Neural cell (in vitro differentiated cells): ENCODE data around the gene CAMK2A. TPM values are rescaled to one million over a fixed set of nuclear protein-coding genes. Genes with fewer than 3 reads are reported as not detected.

Experiments
- H2AFZ ChIP-seq: fragments of 200-600, 300-800 bp; sonication (generic), shearing (Covaris generic); 2 replicates; pipeline ENCODE4 v1.6.0; 2014; ENCODE audit warnings: low read depth, mild to moderate bottlenecking, antibody characterized with exemption, low read length, moderate library complexity
- H3F3A ChIP-seq: fragments of 200-600 bp; shearing (Covaris generic); 2 replicates; pipeline ENCODE4 v1.6.1; 2016; ENCODE audit warnings: mild to moderate bottlenecking, moderate library complexity, mixed read lengths, antibody characterized with exemption, low read length; ENCODE audit not compliant: insufficient read depth, poor library complexity, severe bottlenecking
- H3K27ac ChIP-seq: fragments of 200-600, 300-800 bp; sonication (generic), shearing (Covaris generic); 2 replicates; pipeline ENCODE4 v1.5.1; 2014; ENCODE audit warnings: mild to moderate bottlenecking, low read length, moderate library complexity
- H3K27me3 ChIP-seq: fragments of 300-800, 200-600 bp; sonication (generic), shearing (Covaris generic); 2 replicates; pipeline ENCODE4 v1.6.0; 2014; ENCODE audit warnings: mild to moderate bottlenecking, low read depth, low read length, moderate library complexity; ENCODE audit not compliant: insufficient read depth
- H3K36me3 ChIP-seq: fragments of 300-800, 200-600 bp; sonication (generic), shearing (Covaris generic); 2 replicates; pipeline ENCODE4 v1.5.1; 2014; ENCODE audit warnings: mild to moderate bottlenecking, antibody characterized with exemption, low read length, moderate library complexity; ENCODE audit not compliant: insufficient read depth
- H3K4me2 ChIP-seq: fragments of 300-800, 200-600 bp; sonication (generic), shearing (Covaris generic); 2 replicates; pipeline ENCODE4 v1.6.0; 2014; ENCODE audit warnings: mild to moderate bottlenecking, low read length
- H3K4me3 ChIP-seq: fragments of 300-800, 200-600 bp; sonication (generic), shearing (Covaris generic); 2 replicates; pipeline ENCODE4 v1.5.1; 2014; ENCODE audit warnings: mild to moderate bottlenecking, low read length, moderate library complexity
- H3K79me2 ChIP-seq: fragments of 200-600 bp; shearing (Covaris generic); replicated peaks from 2 replicates; pipeline ENCODE4 v1.6.0; 2014; ENCODE audit warnings: mild to moderate bottlenecking, low read length, moderate library complexity; ENCODE audit not compliant: insufficient read depth
- H3K9ac ChIP-seq: fragments of 300-800, 200-600 bp; sonication (generic), shearing (Covaris generic); 2 replicates; pipeline ENCODE4 v1.6.1; 2016; ENCODE audit warnings: mild to moderate bottlenecking, low read length, mixed read lengths
- H3K9me2 ChIP-seq: fragments of 200-600 bp; shearing (Covaris generic); 2 replicates; pipeline ENCODE4 v1.6.1; 2016; ENCODE audit warnings: mild to moderate bottlenecking, low read length, mixed read lengths; ENCODE audit not compliant: insufficient read depth
- H3K9me3 ChIP-seq: fragments of 200-600, 300-800 bp; sonication (generic), shearing (Covaris generic); 2 replicates; pipeline ENCODE4 v1.6.1; 2016; ENCODE audit warnings: mild to moderate bottlenecking, mixed run types, low read length, moderate library complexity, mixed read lengths
- H4K20me1 ChIP-seq: fragments of 200-600 bp; shearing (Covaris generic); 2 replicates; pipeline ENCODE4 v1.6.1; 2016; ENCODE audit warnings: mild to moderate bottlenecking, mixed run types; ENCODE audit not compliant: insufficient read depth
- CTCF ChIP-seq: fragments of 450-650 bp; IDR thresholded peaks from 2 replicates; pipeline ENCODE4 v1.5.1; 2014; ENCODE audit warnings: antibody characterized with exemption, mild to moderate bottlenecking, moderate library complexity; ENCODE audit not compliant: poor library complexity, severe bottlenecking
- EP300 ChIP-seq: fragments of 450-650 bp; conservative IDR thresholded peaks from 2 replicates; pipeline ENCODE4 v1.6.1; 2014; ENCODE audit warnings: antibody characterized with exemption, mild to moderate bottlenecking, moderate library complexity; ENCODE audit not compliant: poor library complexity, severe bottlenecking
- EZH2 ChIP-seq: fragments of 200-600, 300-800 bp; shearing (Covaris generic), sonication (generic); IDR thresholded peaks from 2 replicates; pipeline ENCODE4 v1.6.1; 2014; ENCODE audit warnings: antibody characterized with exemption, low read length, borderline replicate concordance, mild to moderate bottlenecking; ENCODE audit not compliant: insufficient read depth, poor library complexity, severe bottlenecking
- MXI1 ChIP-seq: fragments of 450-650 bp; conservative IDR thresholded peaks from 2 replicates; pipeline ENCODE4 v1.6.1; 2014; ENCODE audit warnings: antibody characterized with exemption, mild to moderate bottlenecking; ENCODE audit not compliant: poor library complexity, severe bottlenecking
- POLR2AphosphoS5 ChIP-seq: IDR thresholded peaks from 2 replicates; pipeline ENCODE4 v1.6.1; 2012
- RAD21 ChIP-seq: fragments of 450-650 bp; conservative IDR thresholded peaks from 2 replicates; pipeline ENCODE4 v1.6.1; 2014; ENCODE audit warnings: antibody characterized with exemption, mild to moderate bottlenecking, moderate library complexity
- REST ChIP-seq: IDR thresholded peaks from 2 replicates; pipeline ENCODE4 v1.6.1; 2012; ENCODE audit warnings: borderline replicate concordance
- SMC3 ChIP-seq: fragments of 450-650 bp; conservative IDR thresholded peaks from 2 replicates; pipeline ENCODE4 v1.6.1; 2014; ENCODE audit warnings: antibody characterized with exemption, mild to moderate bottlenecking, moderate library complexity; ENCODE audit not compliant: poor library complexity
- TAF1 ChIP-seq: IDR thresholded peaks from 2 replicates; pipeline ENCODE4 v1.6.1; 2012; ENCODE audit warnings: low read depth
- polyA plus RNA-seq: library from polyadenylated mRNA; depleted of rRNA; stranded (reverse); fragments of >200 nt; gene quantifications from 2 replicates; pipeline ENCODE4 v1.2.3, GENCODE V29; 2014

Gene CAMK2A
- polyA plus RNA-seq, 1 donor from 2014 or later = 61.7 TPM

GRCh38 chr5:150294551-150295071, 5.0 kb upstream of the CAMK2A start:
- Histone ChIP-seq H3K9ac (no peak overlapping the region), H3K4me2 (no peak overlapping the region), H3K4me3 (no peak overlapping the region), H2AFZ (no peak overlapping the region), H3K27me3 (no peaks in the 10 kb centered on the region), H3K9me3 (no peaks in the 10 kb centered on the region), H3K36me3 (no peaks in the 10 kb centered on the region), H3K27ac (no peak overlapping the region), H4K20me1 (no peaks in the 10 kb centered on the region), H3K79me2 (no peaks in the 10 kb centered on the region), H3F3A (no peaks in the 10 kb centered on the region), H3K9me2 (no peaks in the 10 kb centered on the region)
- no peak for TF ChIP-seq MXI1
- no peak for TF ChIP-seq POLR2AphosphoS5
- TF ChIP-seq TAF1 = no peak
- TF ChIP-seq EZH2 = no peak
- no peak for TF ChIP-seq SMC3

- TF ChIP-seq POLR2AphosphoS5 = no peak
- no peak for TF ChIP-seq TAF1
- TF ChIP-seq MXI1 = no peak
- TF ChIP-seq EZH2 = no peak
- no peak for TF ChIP-seq RAD21
- Histone ChIP-seq H3K4me2 (peak overlapping the region; percentile 25), H3K9me3 (no peaks in the 10 kb centered on the region), H3K27me3 (no peaks in the 10 kb centered on the region), H3K36me3 (no peaks in the 10 kb centered on the region), H3K27ac (peak overlapping the region; percentile 98), H3F3A (no peaks in the 10 kb centered on the region), H4K20me1 (no peaks in the 10 kb centered on the region), H3K79me2 (peaks cover 11% of the 10 kb centered on the region), H2AFZ (no peak overlapping the region), H3K4me3 (peak overlapping the region; percentile 13), H3K9me2 (no peaks in the 10 kb centered on the region), H3K9ac (peak overlapping the region; percentile 26)
Measured at GRCh38 chr5:150293091-150293941, 3.7 kb upstream of the CAMK2A start.

DNA sequence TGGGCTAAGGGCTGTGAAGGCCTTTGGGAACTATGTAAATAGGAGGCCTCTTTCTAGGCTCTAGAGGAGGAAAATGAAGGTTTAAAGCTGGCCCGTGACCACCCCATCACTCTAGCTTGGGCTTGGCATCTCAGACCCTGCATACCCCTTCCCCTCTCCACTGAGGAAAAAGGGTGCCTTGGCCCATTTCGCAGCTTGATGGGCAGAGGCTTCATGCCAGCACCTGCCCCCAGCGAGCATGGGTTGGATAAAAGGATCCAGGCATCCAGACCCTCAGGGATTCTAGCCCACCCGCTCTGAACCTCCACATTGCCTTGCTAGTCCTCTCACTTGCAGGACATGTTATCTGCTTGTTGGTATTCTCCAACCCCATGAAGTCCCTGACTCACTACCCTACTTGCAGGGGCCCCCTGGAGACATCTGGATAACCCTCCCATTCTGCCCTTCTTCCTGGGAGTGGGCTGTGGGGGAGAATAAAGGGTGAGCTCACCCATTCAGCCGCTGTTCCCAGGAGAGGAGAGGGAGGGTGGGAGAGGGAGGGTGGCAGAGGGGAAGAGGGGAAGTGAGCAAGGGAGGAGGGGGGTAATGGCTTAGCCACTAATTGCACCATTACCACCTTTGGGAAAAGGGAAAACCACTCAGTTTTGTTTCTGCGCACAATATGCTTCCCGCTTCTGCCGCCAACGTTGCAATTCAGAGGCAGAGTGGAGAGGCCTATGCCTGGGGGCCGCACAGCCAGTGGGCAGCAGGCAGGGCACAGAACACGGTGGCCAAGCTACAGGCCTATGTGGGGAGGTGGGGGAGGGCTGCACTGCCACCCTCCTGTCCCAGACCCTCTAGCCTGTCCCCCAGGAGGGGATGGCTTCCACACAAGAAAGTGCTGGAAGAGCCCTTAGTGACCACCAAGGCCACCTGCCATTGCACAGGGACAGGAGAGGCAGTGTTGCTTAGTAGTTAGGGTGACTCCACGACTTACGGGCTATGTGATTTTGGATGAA, 2.1 kb upstream of the CAMK2A start:
- no peaks in the 10 kb centered on the region for H3K27me3 ChIP-seq
- no peaks in the 10 kb centered on the region for H3F3A ChIP-seq
- no peaks in the 10 kb centered on the region for H3K9me3 ChIP-seq
- H3K4me2 ChIP-seq = no peak overlapping the region
- no peaks in the 10 kb centered on the region for H3K9me2 ChIP-seq
- H2AFZ ChIP-seq = no peak overlapping the region
- TF ChIP-seq CTCF = no peak
- TF ChIP-seq TAF1 = no peak
- no peak for TF ChIP-seq REST
- no peak for TF ChIP-seq MXI1
- TF ChIP-seq SMC3 = no peak
- TF ChIP-seq EP300 = no peak
- TF ChIP-seq RAD21 = no peak
- no peak for TF ChIP-seq EZH2
- no peak for TF ChIP-seq POLR2AphosphoS5
- no peak overlapping the region for H3K4me3 ChIP-seq
- H3K79me2 ChIP-seq = peaks cover 27% of the 10 kb centered on the region
- H3K36me3 ChIP-seq = no peaks in the 10 kb centered on the region
- no peaks in the 10 kb centered on the region for H4K20me1 ChIP-seq
- H3K27ac ChIP-seq = peak overlapping the region; percentile 98
- H3K9ac ChIP-seq = peak overlapping the region; percentile 37
